Esophagus muscularis mucosa (tissue), 3 donors: ENCODE measurements around the gene EMP3.
"Not testable (repeated sequence)": the region's sequence is repeated elsewhere in the genome, so short reads cannot be mapped to it uniquely, and the experiment has no call there.

Source experiments
- POLR2A ChIP-seq: fragments of 450-650 bp; IDR thresholded peaks from one replicate; pipeline ENCODE4 v1.6.1; 2017; ENCODE audit warnings: antibody characterized with exemption, moderate library complexity, mild to moderate bottlenecking, low read depth
- TF ChIP-seq, protein P1 (sequence below), 3 experiments: fragments of 200-600 bp in 2 of 3; fragments of 450-650 bp in 1 of 3; sonication (generic) in 2 of 3; IDR thresholded peaks; one replicate each; pipeline ENCODE4 v1.5.1; 2017 to 2019; ENCODE audit warnings: antibody characterized with exemption in 3 of 3, mild to moderate bottlenecking in 2 of 3, moderate library complexity in 1 of 3

DNA sequence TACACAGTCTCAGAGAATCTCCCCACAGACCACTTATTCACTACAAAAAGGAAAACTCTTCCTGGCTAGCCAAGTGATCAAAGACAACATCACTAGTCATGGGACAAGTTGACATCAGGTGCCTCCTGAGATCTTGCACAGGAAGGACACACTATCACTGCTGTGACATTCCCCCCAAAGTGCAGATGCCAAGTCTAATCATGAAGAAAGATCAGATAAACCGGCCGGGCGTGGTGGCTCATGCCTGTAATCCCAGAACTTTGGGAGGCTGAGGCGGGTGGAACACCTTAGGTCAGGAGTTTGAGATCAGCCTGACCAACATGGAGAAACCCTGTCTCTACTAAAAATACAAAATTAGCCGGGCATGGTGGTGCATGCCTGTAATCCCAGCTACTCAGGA is 15.6 kb upstream of the EMP3 start:
- TF ChIP-seq, protein P1, sequence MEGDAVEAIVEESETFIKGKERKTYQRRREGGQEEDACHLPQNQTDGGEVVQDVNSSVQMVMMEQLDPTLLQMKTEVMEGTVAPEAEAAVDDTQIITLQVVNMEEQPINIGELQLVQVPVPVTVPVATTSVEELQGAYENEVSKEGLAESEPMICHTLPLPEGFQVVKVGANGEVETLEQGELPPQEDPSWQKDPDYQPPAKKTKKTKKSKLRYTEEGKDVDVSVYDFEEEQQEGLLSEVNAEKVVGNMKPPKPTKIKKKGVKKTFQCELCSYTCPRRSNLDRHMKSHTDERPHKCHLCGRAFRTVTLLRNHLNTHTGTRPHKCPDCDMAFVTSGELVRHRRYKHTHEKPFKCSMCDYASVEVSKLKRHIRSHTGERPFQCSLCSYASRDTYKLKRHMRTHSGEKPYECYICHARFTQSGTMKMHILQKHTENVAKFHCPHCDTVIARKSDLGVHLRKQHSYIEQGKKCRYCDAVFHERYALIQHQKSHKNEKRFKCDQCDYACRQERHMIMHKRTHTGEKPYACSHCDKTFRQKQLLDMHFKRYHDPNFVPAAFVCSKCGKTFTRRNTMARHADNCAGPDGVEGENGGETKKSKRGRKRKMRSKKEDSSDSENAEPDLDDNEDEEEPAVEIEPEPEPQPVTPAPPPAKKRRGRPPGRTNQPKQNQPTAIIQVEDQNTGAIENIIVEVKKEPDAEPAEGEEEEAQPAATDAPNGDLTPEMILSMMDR (IDR thresholded peaks at IDR 0.05), result not testable (repeated sequence)
- not testable (repeated sequence) for TF ChIP-seq POLR2A
